Stimulated activated CD8-positive, alpha-beta memory T cell treated with anti-CD3 and anti-CD28 coated beads, Interleukin-7, amount 100 ng/mL, for 4 hours (primary cell): ENCODE results near the gene CYP19A1.

Source experiments
- DNase-seq, 2 donors: peaks; one replicate each; pipeline ENCODE4 v3.0.0-alpha.2; 2020; ENCODE audit warnings: low read depth in 2 of 2

The CYP19A1 gene

DNA sequence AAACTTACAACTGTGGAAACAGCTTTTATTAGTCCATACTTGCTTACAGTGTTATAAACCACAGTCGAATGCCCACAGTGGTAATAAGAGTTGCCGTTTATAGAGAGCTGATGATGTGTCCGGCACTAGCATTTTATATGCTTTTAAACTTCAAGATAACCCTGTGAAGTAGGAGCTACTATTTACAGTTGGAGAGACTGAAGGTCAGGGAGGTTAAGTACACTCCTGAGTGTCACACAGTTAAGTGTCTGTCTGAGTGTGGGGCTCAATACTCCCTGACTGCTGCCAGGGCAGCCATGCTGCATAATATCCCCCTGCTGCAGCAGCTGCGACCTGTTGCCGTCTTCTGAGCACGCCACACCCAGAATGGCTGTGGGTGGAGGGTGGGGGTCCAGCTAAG lies 153.8 kb downstream of the CYP19A1 start:
- no peak for DNase-seq

DNA sequence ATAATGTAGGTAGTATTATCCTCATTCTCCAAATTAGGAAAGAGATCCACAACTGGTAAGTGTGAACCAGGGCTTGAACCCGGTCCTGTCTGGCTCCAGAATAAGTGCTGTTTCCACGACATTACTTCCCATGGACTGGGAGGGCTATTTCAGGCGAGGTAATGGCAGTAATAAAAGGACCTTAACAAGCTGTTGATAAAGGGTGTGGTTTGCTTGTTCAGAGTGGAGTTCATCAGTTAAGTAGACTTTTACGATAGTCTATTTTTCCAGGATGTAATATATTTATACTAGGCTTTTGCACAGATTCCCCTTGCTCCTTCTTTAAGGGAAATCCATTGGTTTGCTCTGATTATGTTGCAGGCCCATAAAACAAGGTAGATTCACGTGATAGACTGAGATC lies 155.3 kb downstream of the CYP19A1 start:
- DNase-seq, result no peak

DNA sequence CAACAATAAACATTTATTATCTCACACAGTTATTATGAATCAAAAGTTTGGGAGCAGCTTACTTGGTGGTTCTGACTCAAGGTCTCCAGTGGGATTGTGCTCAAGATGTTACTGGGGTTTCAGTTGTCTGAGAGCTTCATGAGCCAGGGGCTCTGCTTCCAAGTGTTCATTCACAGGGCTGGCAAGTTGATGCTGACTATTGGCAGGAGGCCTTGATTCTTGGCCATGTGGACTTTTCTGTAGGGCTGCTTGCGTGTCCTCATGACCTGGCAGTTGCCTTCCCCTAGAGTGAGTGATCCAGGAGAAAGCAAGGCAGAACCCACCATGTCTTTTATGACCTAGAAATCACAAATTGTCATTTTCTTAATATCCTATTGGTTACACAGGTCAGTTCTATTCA lies 156.5 kb downstream of the CYP19A1 start:
- no peak for DNase-seq

DNA sequence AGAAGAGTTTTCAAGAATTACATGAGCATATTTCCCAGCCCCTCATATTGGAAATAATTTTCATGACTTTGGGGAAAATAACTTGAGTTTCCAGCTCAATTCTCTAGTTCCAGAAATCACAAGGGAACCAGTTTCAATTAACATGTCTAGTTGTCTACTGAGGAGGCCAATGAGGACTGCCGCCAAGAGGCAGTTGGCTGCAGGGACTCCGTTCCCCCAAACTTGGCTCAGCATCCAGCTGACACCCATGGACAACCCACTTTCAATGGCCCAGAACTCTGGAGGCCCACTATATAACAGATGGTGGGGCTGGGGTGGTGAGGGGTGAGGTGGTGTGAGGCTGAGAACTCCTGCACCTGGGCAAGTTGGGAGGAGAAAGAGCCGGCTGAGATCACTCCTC lies 157.2 kb downstream of the CYP19A1 start:
- no peak for DNase-seq

DNA sequence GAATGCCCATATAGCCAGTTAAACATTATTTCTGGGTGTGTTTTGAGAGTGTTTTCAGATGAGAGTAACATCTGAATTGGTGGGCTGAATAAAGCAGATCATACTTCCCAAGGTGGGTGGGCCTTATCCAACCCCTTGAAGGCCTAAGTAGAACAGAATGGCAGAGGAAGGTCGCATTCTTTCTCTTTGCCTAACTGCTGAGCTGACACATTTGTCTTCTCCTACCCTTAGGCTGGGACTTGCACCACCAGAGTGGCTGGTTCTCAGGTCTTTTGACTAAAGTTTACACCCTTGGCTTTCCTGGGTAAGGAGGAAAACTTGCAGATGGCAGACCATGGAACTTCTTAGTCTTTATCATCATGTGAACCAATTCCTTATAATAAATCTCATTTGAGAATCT lies 157.9 kb downstream of the CYP19A1 start:
- DNase-seq, result no peak

DNA sequence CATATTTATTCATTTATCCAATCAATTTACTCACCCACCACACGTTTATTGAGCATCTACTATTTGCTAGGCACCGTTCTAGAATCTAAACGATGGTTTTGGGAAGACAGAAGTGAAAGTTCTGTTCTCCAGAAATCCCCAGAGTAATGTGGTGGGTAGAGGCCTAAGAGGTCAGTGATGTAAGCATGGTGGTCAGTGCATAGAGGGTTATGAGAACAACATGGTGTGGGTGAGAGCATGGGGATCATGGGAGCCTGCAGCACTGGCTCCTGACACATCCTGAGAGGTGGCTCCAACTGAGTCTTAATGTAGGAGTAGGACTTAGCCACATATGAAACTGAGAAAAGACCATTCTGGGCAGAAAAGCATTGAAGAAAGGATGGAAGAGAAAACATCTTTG lies 158.4 kb downstream of the CYP19A1 start:
- DNase-seq, result no peak

DNA sequence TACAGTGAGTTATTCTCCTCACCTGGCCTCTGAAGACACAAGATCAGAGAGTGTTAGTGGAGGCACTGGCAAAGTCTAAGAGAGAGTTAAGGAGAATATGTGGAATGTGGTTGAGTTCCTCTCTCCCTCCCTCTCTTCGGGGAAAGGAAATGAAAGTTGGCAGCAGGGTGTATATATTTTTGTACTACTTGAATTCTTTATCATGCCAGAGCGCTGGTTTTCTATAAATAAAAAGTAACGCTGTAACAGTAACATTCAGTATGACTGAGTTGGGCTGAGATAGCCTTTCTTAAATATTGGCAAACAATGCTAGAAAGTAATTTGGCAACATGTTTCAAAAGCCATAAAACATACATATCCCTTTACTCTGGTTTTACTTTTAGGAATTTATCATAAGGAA lies 166.2 kb downstream of the CYP19A1 start:
- DNase-seq, result no peak

DNA sequence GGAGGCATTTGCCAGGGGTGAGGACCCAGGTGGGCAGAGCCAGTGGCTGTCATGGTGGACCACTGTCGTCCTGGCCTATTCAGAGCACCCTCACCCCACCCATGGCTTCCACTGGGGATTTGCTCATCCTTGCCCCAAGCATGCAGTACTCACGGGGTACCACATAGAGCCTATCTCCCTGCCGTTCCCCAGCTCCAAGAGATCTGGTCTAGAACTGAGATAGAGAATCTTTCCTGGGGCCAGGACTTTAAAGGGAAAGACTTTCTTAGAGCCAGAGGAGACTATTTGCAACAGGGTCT lies 166.8 kb downstream of the CYP19A1 start:
- DNase-seq, result no peak

DNA sequence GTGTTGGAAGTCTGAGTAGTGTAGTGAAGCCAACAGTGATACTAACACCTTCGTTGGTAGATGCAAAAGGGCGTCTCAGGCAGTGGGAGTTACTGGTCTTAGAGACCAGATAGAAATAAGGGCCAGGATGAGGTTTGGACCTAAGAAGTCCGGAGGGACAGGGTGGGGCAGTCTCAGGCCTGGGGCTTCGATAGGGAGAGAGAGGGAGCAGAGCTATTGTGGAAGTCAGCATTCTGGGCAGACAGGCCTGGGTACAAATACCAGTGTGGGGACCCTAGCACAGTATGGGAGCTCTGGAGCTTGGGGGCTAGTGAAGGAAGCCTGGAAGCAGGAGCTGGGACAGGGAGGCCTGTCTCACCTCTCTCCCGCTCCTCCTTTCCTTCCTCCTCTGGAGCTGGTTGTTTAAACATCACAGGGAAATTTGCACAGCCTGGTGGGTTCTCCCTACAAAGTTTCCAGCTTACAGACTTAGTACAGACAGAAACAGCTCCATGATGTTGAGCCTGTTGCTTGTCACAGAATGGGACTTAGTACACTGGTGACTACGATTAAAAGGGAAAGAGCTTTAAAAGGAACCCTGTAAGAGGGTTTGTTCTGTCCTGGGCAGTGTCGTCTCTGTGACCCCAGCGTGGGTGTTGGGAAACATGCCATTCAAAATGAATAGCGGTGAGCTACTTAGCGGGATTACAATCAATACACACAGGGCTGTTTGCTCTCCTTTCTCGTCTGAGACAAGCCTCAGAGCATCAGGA lies 167.3 kb downstream of the CYP19A1 start:
- DNase-seq, result no peak

DNA sequence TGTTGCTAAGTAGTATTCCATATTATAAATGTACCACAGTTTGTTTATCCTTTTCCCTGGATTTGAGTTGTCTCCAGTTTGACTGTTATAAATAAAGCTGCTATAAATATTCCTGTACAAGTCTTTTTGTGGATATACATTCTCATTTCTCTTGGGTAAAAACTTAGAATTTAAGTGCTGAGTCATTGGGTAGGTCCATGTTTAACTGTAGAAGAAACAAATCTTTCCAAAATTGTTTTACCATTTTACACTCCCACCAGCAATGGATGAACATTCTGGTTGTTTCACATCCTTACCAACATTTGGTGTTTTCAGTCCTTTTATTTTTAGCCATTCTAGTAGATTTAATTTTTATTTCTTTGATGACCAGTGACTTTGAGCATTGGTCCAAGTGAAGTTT lies 169.7 kb downstream of the CYP19A1 start:
- DNase-seq, result no peak

DNA sequence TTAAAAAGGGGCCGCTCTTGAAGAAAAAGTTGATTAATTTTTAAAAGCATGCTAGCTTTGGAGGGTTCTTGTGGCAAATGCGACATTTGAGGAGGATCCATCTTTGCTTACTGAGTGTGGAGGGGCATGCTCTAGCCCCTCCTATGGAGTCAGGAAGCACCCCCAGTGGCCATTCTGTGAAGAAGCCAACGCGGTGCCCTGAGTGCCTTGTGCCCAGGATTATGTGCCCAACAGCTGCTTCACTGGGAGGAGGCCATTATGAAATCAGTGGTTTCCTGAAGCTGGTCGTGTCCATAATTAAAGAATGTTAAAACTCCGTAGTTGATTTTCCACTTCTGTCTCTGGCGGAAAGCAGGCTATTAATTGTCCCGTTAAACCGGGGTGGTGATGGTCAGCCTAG lies 174.6 kb downstream of the CYP19A1 start:
- no peak for DNase-seq

DNA sequence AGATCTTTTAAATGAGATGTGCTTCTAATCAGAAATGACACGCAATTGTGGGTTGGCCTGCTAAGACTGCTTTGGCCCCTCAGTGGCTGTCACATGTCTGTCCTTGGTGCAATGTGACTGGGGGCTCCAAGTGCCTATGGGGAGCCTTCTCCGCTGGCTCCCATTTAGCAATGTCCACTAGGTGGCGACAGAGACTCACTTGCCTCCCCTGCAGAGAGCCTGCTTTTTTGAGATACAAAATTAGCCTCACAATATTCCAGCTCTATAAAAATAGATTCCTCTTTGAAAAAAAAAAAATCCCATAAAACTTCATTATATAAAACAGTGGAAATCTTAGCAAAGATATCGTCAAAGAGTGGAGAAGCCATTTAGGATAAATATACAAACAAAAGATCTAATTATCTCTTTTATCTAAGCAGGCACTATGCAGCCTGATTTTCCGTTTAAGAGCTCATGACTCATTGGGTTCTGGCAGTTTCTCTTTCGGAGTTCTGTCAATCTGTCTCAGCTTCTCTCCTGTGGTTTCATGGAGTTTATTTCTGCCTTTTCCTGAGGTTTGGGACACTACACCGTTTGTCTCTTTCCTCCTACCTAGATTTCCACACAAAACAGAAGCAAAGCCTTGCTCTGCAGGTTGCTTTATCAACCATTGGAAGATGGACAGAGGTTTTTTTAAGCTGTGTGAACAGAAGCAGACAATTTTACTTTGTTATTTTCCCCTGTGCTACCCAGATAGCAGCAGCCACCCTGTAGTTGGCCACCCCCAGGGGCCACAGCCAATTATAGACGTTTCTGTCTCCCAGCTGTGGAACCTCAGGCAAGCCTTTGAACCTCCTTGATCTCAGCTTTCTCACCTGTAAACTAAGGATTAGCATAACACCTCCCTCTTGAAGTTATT lies 175.3 kb downstream of the CYP19A1 start:
- DNase-seq, result peak; percentile 14 to 15

DNA sequence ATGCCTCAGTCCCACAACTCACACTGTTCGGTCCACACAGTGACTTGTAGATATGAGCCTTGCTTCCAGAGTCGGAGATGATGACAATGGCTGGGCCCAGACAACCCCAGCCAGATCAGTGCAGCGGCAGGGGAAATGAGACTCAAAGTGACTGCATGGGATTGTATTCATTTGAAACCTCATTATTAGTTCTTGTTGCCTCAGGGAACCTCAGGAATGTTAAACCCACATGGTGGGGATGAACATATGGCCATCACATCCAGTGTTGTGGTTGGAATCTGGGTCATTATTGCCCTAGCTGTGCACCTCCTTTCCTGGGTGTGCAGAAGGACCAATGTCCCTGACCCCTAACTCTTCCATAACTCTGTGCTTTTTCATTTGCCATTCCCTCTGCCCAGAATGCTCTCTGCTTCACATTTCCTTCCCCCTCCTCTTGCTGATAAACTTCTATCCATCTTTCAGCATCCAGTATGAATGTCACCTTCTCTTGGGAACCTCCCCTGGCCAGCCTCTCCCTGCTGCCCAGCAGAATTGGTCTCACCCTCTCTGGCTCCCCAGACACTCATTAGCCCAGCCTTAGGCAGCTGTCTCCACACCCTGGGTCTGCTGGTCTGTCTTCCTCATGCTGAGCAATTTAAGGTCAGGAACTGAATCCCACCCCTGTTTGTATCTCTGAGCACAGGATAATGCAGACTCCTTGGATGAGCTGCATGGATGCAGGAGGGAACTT lies 176.7 kb downstream of the CYP19A1 start:
- no peak for DNase-seq

DNA sequence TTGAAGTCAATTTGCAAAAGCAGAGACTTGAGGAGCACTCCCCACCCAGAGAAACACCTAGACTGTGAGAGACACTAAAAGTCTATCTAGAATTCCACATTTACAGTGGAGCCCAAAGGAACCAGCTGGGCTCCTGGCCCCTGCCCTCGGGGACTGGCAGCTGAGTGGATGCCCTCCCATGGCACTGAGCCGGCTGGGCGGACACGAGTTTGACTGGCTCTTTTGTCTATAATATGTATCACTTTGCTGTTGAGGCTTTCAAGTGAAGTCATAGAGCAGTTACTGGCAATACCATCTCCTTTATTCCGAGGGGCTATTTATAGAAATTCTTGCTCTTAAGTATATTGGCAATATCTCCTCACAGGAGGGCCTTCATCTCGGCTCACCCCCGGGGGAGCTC lies 177.9 kb downstream of the CYP19A1 start:
- DNase-seq, result no peak
